Glutamatergic neuron (in vitro differentiated cells): ENCODE measurements around the gene CLDN25. TPM values are rescaled to one million over a fixed set of nuclear protein-coding genes. Genes with fewer than 3 reads are reported as not detected.

Source experiments
- DNase-seq: peaks from one replicate; pipeline ENCODE4 v3.0.0; 2022
- H3K27ac Mint-ChIP-seq: one replicate; pipeline ENCODE4 v1.8.0; 2020; ENCODE audit warnings: mild to moderate bottlenecking, mixed read lengths, inconsistent platforms; ENCODE audit not compliant: unreplicated experiment
- H3K27me3 Mint-ChIP-seq: one replicate; pipeline ENCODE4 v1.8.0; 2020; ENCODE audit warnings: mild to moderate bottlenecking, moderate library complexity, mixed read lengths, inconsistent platforms; ENCODE audit not compliant: unreplicated experiment
- H3K36me3 Mint-ChIP-seq: one replicate; pipeline ENCODE4 v1.8.0; 2020; ENCODE audit warnings: mild to moderate bottlenecking, mixed read lengths, inconsistent platforms; ENCODE audit not compliant: unreplicated experiment
- H3K4me1 Mint-ChIP-seq: one replicate; pipeline ENCODE4 v1.8.0; 2020; ENCODE audit warnings: mild to moderate bottlenecking, low read depth, mixed read lengths, inconsistent platforms; ENCODE audit not compliant: unreplicated experiment
- H3K4me3 Mint-ChIP-seq: one replicate; pipeline ENCODE4 v1.8.0; 2020; ENCODE audit warnings: mild to moderate bottlenecking, mixed read lengths, inconsistent platforms; ENCODE audit not compliant: unreplicated experiment
- H3K9me3 Mint-ChIP-seq: one replicate; pipeline ENCODE4 v1.8.0; 2020; ENCODE audit warnings: mild to moderate bottlenecking, moderate library complexity, mixed read lengths, inconsistent platforms; ENCODE audit not compliant: unreplicated experiment
- CTCF ChIP-seq: fragments of 200-600 bp; sonication (generic); IDR thresholded peaks from one replicate; pipeline ENCODE4 v1.5.0; 2021; ENCODE audit not compliant: partially characterized antibody, unreplicated experiment
- total RNA-seq: library from RNA; stranded (reverse); fragmentation: NEBNext Ultra II Directional; extraction: Animal tissue kit (Norgen Biotek cat#: 25700); gene quantifications from one replicate; pipeline ENCODE4 v1.2.1, GENCODE V29; 2021; ENCODE audit not compliant: unreplicated experiment

Gene CLDN25
- total RNA-seq, 1 donor from 2014 or later, result not detected

GRCh38 chr11:113808931-113809330, 29.3 kb downstream of the CLDN25 start:
- no peak overlapping the region for H3K27ac Mint-ChIP-seq
- DNase-seq, result no peak
- H3K4me3 Mint-ChIP-seq, result no peak overlapping the region
- no peaks in the 10 kb centered on the region for H3K9me3 Mint-ChIP-seq
- H3K36me3 Mint-ChIP-seq, result no peaks in the 10 kb centered on the region
- H3K27me3 Mint-ChIP-seq, result no peaks in the 10 kb centered on the region
- TF ChIP-seq CTCF, result no peak
- no peaks in the 10 kb centered on the region for H3K4me1 Mint-ChIP-seq

GRCh38 chr11:113814181-113814580, 34.6 kb downstream of the CLDN25 start:
- TF ChIP-seq CTCF, result no peak
- Mint-ChIP-seq H3K27ac (no peak overlapping the region), H3K36me3 (no peaks in the 10 kb centered on the region), H3K9me3 (no peaks in the 10 kb centered on the region), H3K4me3 (no peak overlapping the region), H3K4me1 (no peaks in the 10 kb centered on the region), H3K27me3 (no peaks in the 10 kb centered on the region)
- no peak for DNase-seq

GRCh38 chr11:113817162-113817561, 37.6 kb downstream of the CLDN25 start:
- no peaks in the 10 kb centered on the region for H3K4me1 Mint-ChIP-seq
- no peak for TF ChIP-seq CTCF
- no peak overlapping the region for H3K4me3 Mint-ChIP-seq
- H3K27me3 Mint-ChIP-seq, result no peaks in the 10 kb centered on the region
- DNase-seq, result no peak
- H3K36me3 Mint-ChIP-seq, result no peaks in the 10 kb centered on the region
- H3K27ac Mint-ChIP-seq, result no peak overlapping the region
- no peaks in the 10 kb centered on the region for H3K9me3 Mint-ChIP-seq

GRCh38 chr11:113817626-113818025, 38.0 kb downstream of the CLDN25 start:
- peaks cover under 1% of the 10 kb centered on the region for H3K27me3 Mint-ChIP-seq
- H3K9me3 Mint-ChIP-seq, result no peaks in the 10 kb centered on the region
- DNase-seq, result no peak
- TF ChIP-seq CTCF, result no peak
- no peaks in the 10 kb centered on the region for H3K36me3 Mint-ChIP-seq
- H3K4me3 Mint-ChIP-seq, result no peak overlapping the region
- H3K4me1 Mint-ChIP-seq, result no peaks in the 10 kb centered on the region
- H3K27ac Mint-ChIP-seq, result no peak overlapping the region

GRCh38 chr11:113818426-113818825, 38.8 kb downstream of the CLDN25 start:
- peaks cover 3% of the 10 kb centered on the region for H3K27me3 Mint-ChIP-seq
- H3K9me3 Mint-ChIP-seq, result no peaks in the 10 kb centered on the region
- TF ChIP-seq CTCF, result no peak
- H3K36me3 Mint-ChIP-seq, result no peaks in the 10 kb centered on the region
- no peaks in the 10 kb centered on the region for H3K4me1 Mint-ChIP-seq
- H3K27ac Mint-ChIP-seq, result no peak overlapping the region
- no peak for DNase-seq
- no peak overlapping the region for H3K4me3 Mint-ChIP-seq
